H1 (cell line): Measurements from ENCODE around the gene MFRP. TPM values are rescaled to one million over a fixed set of nuclear protein-coding genes. Genes with fewer than 3 reads are reported as not detected.

Experiments used
- CTCF ChIA-PET: fragments of 300-600 bp; sonication (Branson Sonifier 250); formaldehyde crosslinking; loops from one replicate; lab custom pipeline; 2021; ENCODE audit not compliant: partially characterized antibody; lab: Charles Lee
- POLR2A ChIA-PET: fragments of 300-600 bp; sonication (Branson Sonifier 250); formaldehyde crosslinking; loops from one replicate; lab custom pipeline; 2021; ENCODE audit warnings: inconsistent platforms; ENCODE audit not compliant: partially characterized antibody; lab: Charles Lee
- DNase-seq, 2 experiments: peaks; one replicate each; pipeline versions ENCODE4 v3.0.0 to v3.0.0-alpha.2; 2010 to 2022; ENCODE audit warnings: low spot score in 2 of 2, low read depth in 1 of 2, mixed read lengths in 1 of 2
- FAIRE-seq: peaks from 2 replicates; lab custom pipeline; 2011; peaks lifted over from hg19 to GRCh38; lab: Jason Lieb, UNC
- H2AFZ ChIP-seq: 2 replicates; pipeline ENCODE4 v1.8.1; 2012; ENCODE audit warnings: low read length, inconsistent platforms
- H2AK5ac ChIP-seq: 2 replicates; pipeline ENCODE4 v1.6.1; 2013; ENCODE audit warnings: low read depth, low read length
- H2BK120ac ChIP-seq: replicated peaks from 2 replicates; pipeline ENCODE3; 2013; ENCODE audit warnings: low read depth, low read length, inconsistent platforms
- H2BK12ac ChIP-seq: 2 replicates; pipeline ENCODE4 v1.6.1; 2013; ENCODE audit warnings: low read depth, low read length
- H2BK15ac ChIP-seq: 2 replicates; pipeline ENCODE4 v1.6.1; 2013; ENCODE audit warnings: low read length
- H2BK20ac ChIP-seq: 2 replicates; pipeline ENCODE4 v1.6.1; 2013; ENCODE audit warnings: low read length
- H2BK5ac ChIP-seq: 2 replicates; pipeline ENCODE4 v1.6.1; 2013; ENCODE audit warnings: low read depth, low read length
- H3K14ac ChIP-seq: 2 replicates; pipeline ENCODE4 v1.6.1; 2013; ENCODE audit warnings: inconsistent platforms; ENCODE audit not compliant: insufficient read length
- H3K18ac ChIP-seq: 2 replicates; pipeline ENCODE4 v1.6.1; 2013; ENCODE audit warnings: low read length; ENCODE audit errors: extremely low read depth
- H3K23ac ChIP-seq: 2 replicates; pipeline ENCODE4 v1.6.1; 2013; ENCODE audit warnings: inconsistent platforms; ENCODE audit not compliant: insufficient read length
- H3K23me2 ChIP-seq: 2 replicates; pipeline ENCODE4 v1.6.1; 2013; ENCODE audit warnings: low read depth, low read length
- H3K27ac ChIP-seq: 2 replicates; pipeline ENCODE4 v1.6.1; 2011; ENCODE audit warnings: low read depth, low read length, inconsistent platforms
- H3K27me3 ChIP-seq, 4 experiments: replicated peaks in 1 of 4; 1 replicate in 1 of 4; 2 replicates in 3 of 4; pipeline versions ENCODE4 v1.6.1 to v1.8.1; 2011 to 2013; ENCODE audit warnings: low read length in 3 of 4, mild to moderate bottlenecking in 3 of 4, inconsistent platforms in 2 of 4, mixed read lengths in 2 of 4, moderate library complexity in 1 of 4; ENCODE audit not compliant: control insufficient read depth in 3 of 4, insufficient read depth in 3 of 4; ENCODE audit errors: extremely low read depth in 1 of 4
- H3K36me3 ChIP-seq, 4 experiments: 2 replicates each; pipeline versions ENCODE4 v1.6.1 to v1.8.1; 2011 to 2013; ENCODE audit warnings: mild to moderate bottlenecking in 4 of 4, low read length in 3 of 4, moderate library complexity in 2 of 4, control low read depth in 1 of 4, inconsistent platforms in 1 of 4; ENCODE audit not compliant: insufficient read depth in 4 of 4, control insufficient read depth in 2 of 4
- H3K4ac ChIP-seq: replicated peaks from 2 replicates; pipeline ENCODE3; 2013; ENCODE audit warnings: low read length, low read depth, mixed read lengths, inconsistent platforms; ENCODE audit not compliant: insufficient read length
- H3K4me1 ChIP-seq, 4 experiments: replicated peaks in 1 of 4; 1 replicate in 1 of 4; 2 replicates in 3 of 4; pipeline versions ENCODE4 v1.6.1 to v1.8.1; 2011 to 2013; ENCODE audit warnings: low read length in 3 of 4, inconsistent platforms in 2 of 4, mixed read lengths in 1 of 4; ENCODE audit not compliant: insufficient read depth in 4 of 4, control insufficient read depth in 3 of 4
- H3K4me2 ChIP-seq, 2 experiments: 2 replicates each; pipeline versions ENCODE4 v1.6.1 to v1.8.1; 2011 to 2013; ENCODE audit warnings: low read depth in 2 of 2, low read length in 2 of 2, control low read depth in 1 of 2, inconsistent platforms in 1 of 2, mild to moderate bottlenecking in 1 of 2; ENCODE audit not compliant: insufficient read depth in 1 of 2
- H3K4me3 ChIP-seq, 4 experiments: fragments of 200-600, 300-600 bp in 1 of 4; sonication (generic), shearing (Covaris generic), sonication (Bioruptor Twin) in 1 of 4; 2 replicates each; pipeline versions ENCODE4 v1.5.1 to v1.8.1; 2011 to 2016; ENCODE audit warnings: low read length in 4 of 4, low read depth in 3 of 4, control low read depth in 2 of 4, inconsistent platforms in 2 of 4, mild to moderate bottlenecking in 2 of 4, mixed read lengths in 1 of 4, moderate library complexity in 1 of 4; ENCODE audit not compliant: insufficient read depth in 2 of 4; ENCODE audit errors: extremely low read depth in 1 of 4
- H3K56ac ChIP-seq: replicated peaks from 2 replicates; pipeline ENCODE3; 2013; ENCODE audit warnings: low read depth, mild to moderate bottlenecking, mixed read lengths, low read length, inconsistent platforms; ENCODE audit not compliant: insufficient read length
- H3K79me1 ChIP-seq: 2 replicates; pipeline ENCODE4 v1.6.1; 2013; ENCODE audit warnings: low read depth, low read length, control low read depth
- H3K79me2 ChIP-seq, 2 experiments: 2 replicates each; pipeline versions ENCODE4 v1.6.1 to v1.8.1; 2012 to 2013; ENCODE audit warnings: low read length in 2 of 2, mild to moderate bottlenecking in 2 of 2, inconsistent platforms in 1 of 2; ENCODE audit not compliant: insufficient read depth in 2 of 2, control insufficient read depth in 1 of 2
- H3K9ac ChIP-seq, 4 experiments: replicated peaks in 1 of 4; 1 replicate in 1 of 4; 2 replicates in 3 of 4; pipeline versions ENCODE4 v1.6.1 to v1.8.1; 2011 to 2013; ENCODE audit warnings: low read depth in 3 of 4, low read length in 3 of 4, control low read depth in 2 of 4, mild to moderate bottlenecking in 2 of 4, moderate library complexity in 2 of 4, inconsistent platforms in 1 of 4; ENCODE audit errors: extremely low read depth in 1 of 4
- H3K9me3 ChIP-seq, 2 experiments: 2 replicates each; pipeline versions ENCODE4 v1.6.1 to v1.8.1; 2012 to 2013; ENCODE audit warnings: mild to moderate bottlenecking in 2 of 2, moderate library complexity in 2 of 2, control low read depth in 1 of 2, inconsistent platforms in 1 of 2, low read depth in 1 of 2, low read length in 1 of 2, mixed read lengths in 1 of 2; ENCODE audit not compliant: insufficient read depth in 2 of 2
- H4K20me1 ChIP-seq, 2 experiments: replicated peaks in 1 of 2; 2 replicates each; pipeline versions ENCODE3 to v1.8.1; 2011 to 2013; ENCODE audit warnings: inconsistent platforms in 2 of 2, low read length in 2 of 2, mild to moderate bottlenecking in 1 of 2; ENCODE audit not compliant: insufficient read depth in 2 of 2, control insufficient read depth in 1 of 2
- H4K5ac ChIP-seq: 2 replicates; pipeline ENCODE4 v1.6.1; 2013; ENCODE audit warnings: low read length, low read depth, mixed read lengths, inconsistent platforms; ENCODE audit not compliant: insufficient read length
- H4K8ac ChIP-seq: 2 replicates; pipeline ENCODE4 v1.8.0; 2013; ENCODE audit warnings: mild to moderate bottlenecking, moderate library complexity, low read length, inconsistent platforms; ENCODE audit not compliant: insufficient read depth; ENCODE audit errors: extremely low read depth
- H4K91ac ChIP-seq: replicated peaks from 2 replicates; pipeline ENCODE3; 2013; ENCODE audit warnings: low read length, mixed read lengths, inconsistent platforms; ENCODE audit not compliant: insufficient read length
- ASH2L ChIP-seq: fragments of 200-600, 300-600 bp; sonication (generic); IDR thresholded peaks from one replicate; pipeline ENCODE4 v1.7.1; 2017; ENCODE audit warnings: low read length
- CBX5 ChIP-seq: fragments of 300-800, 300-1000 bp; sonication (generic); IDR thresholded peaks from 2 replicates; pipeline ENCODE4 v1.7.1; 2016; ENCODE audit warnings: antibody characterized with exemption, low read length, low read depth
- CEBPB ChIP-seq: IDR thresholded peaks from 2 replicates; pipeline ENCODE4 v1.6.1; 2012; ENCODE audit warnings: low read depth, low read length
- KDM5A ChIP-seq: fragments of 200-600 bp; IDR thresholded peaks from 2 replicates; pipeline ENCODE4 v1.7.1; 2012; ENCODE audit warnings: mild to moderate bottlenecking, low read length, inconsistent platforms, mixed read lengths
- POLR2A ChIP-seq, 2 experiments: IDR thresholded peaks; 1 replicate in 1 of 2; 2 replicates in 1 of 2; pipeline ENCODE4 v1.6.1; 2011; ENCODE audit warnings: low read depth in 2 of 2, low read length in 2 of 2, mild to moderate bottlenecking in 2 of 2; ENCODE audit errors: control extremely low read depth in 1 of 2
- RAD21 ChIP-seq, 2 experiments: IDR thresholded peaks in 1 of 2; conservative IDR thresholded peaks in 1 of 2; 2 replicates each; pipeline ENCODE4 v1.6.1; 2011; ENCODE audit warnings: low read depth in 2 of 2, low read length in 2 of 2, improper control_type of control experiment in 1 of 2, inconsistent platforms in 1 of 2, mild to moderate bottlenecking in 1 of 2, moderate library complexity in 1 of 2
- SP2 ChIP-seq: IDR thresholded peaks from 2 replicates; pipeline ENCODE4 v1.6.1; 2012; ENCODE audit warnings: mild to moderate bottlenecking, low read length, inconsistent platforms
- TCF12 ChIP-seq: IDR thresholded peaks from 2 replicates; pipeline ENCODE4 v1.6.1; 2011; ENCODE audit warnings: low read depth, mild to moderate bottlenecking, low read length
- WGBS, 2 experiments: shearing (Covaris generic) in 1 of 2; methylation state at CpG; one replicate each; pipeline versions ENCODE4 v1.1.6 to v1.1.7; 2013 to 2015; ENCODE audit warnings: low lambda C conversion rate in 2 of 2, mixed read lengths in 2 of 2, inconsistent platforms in 1 of 2, low coverage in 1 of 2, missing lambda C conversion rate in 1 of 2; ENCODE audit not compliant: insufficient replicate concordance in 2 of 2, insufficient coverage in 1 of 2, insufficient read length in 1 of 2; ENCODE audit errors: extremely low coverage in 1 of 2, missing lambda C conversion rate in 1 of 2; 5-methylcytosine and 5-hydroxymethylcytosine counted together
- polyA plus RNA-seq, 7 experiments: library from polyadenylated mRNA; depleted of rRNA in 3 of 7; stranded (reverse) in 5 of 7; unstranded in 2 of 7; fragments of >200 nt in 5 of 7; fragments of 200-250 nt in 2 of 7; gene quantifications; 1 replicate in 5 of 7; 2 replicates in 1 of 7; 4 replicates in 1 of 7; pipeline versions ENCODE4 v1.2.1 to v1.2.3, GENCODE V29; 2011 to 2013; ENCODE audit warnings: missing spikeins in 2 of 7, mixed read lengths in 2 of 7
- total RNA-seq: library from RNA; stranded (reverse); fragmentation: NEBNext Ultra II Directional; extraction: Animal tissue kit (Norgen Biotek cat#: 25700); gene quantifications from 2 replicates; pipeline ENCODE4 v1.2.1, GENCODE V29; 2021
- TF ChIP-seq, protein P1 (sequence below): IDR thresholded peaks from 2 replicates; pipeline ENCODE4 v1.6.1; 2012; ENCODE audit warnings: inconsistent platforms
- TF ChIP-seq, protein P2 (sequence below), 3 experiments: IDR thresholded peaks; 1 replicate in 2 of 3; 2 replicates in 1 of 3; pipeline versions ENCODE4 v1.5.1 to v1.6.1; 2011; ENCODE audit warnings: low read length in 3 of 3, mild to moderate bottlenecking in 3 of 3, inconsistent platforms in 2 of 3, low read depth in 1 of 3, moderate library complexity in 1 of 3; ENCODE audit not compliant: insufficient read depth in 1 of 3; ENCODE audit errors: control extremely low read depth in 1 of 3
- TF ChIP-seq, protein P3 (sequence below): IDR thresholded peaks from 2 replicates; pipeline ENCODE4 v1.6.1; 2012; ENCODE audit warnings: inconsistent platforms

MFRP gene
- total and polyA plus RNA-seq, 2 of the 8 experiments (the other 6 are each of a cell fraction or from before 2014, with no cell fraction given) = 0.02 TPM; not detected in 1

DNA sequence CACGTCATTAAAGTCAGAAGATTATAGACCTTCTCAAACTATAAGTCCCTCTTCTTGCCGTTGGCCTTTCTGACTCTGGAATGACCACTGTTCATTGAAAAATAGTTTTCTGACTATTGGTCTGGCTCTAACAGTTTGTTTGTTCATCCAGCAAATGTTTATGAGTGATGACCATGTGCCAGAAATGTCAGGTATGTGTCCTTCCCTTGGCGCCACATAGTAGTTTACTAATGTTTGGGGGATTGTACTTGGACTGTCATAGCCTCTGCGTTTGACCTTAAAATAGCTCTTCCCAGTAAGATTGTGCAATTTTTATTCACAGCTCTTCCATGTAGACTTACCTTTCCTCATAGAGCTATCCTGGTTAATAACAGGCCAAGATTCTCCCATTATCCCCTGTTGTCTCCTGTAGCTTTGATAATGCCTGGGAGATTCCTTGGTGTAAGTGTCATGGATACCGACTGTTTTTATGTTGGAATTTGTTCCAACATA, 43.2 kb downstream of the MFRP start:
- Histone ChIP-seq H2BK20ac (no peak overlapping the region), H4K20me1 (peaks cover 6 to 10% of the 10 kb centered on the region in 2 experiments), H3K23me2 (no peaks in the 10 kb centered on the region), H2AK5ac (no peak overlapping the region), H3K23ac (no peak overlapping the region), H3K4me2 (no peak overlapping the region), H4K91ac (no peak overlapping the region), H3K27ac (no peak overlapping the region), H3K14ac (no peak overlapping the region), H3K27me3 (no peaks in the 10 kb centered on the region), H3K9me3 (no peaks in the 10 kb centered on the region), H3K79me1 (no peaks in the 10 kb centered on the region; the same call in 1 of the 2 replicates), H2BK15ac (no peak overlapping the region), H2AFZ (no peak overlapping the region), H4K5ac (no peak overlapping the region), H2BK12ac (no peak overlapping the region), H3K4ac (no peak overlapping the region), H3K4me1 (no peaks in the 10 kb centered on the region), H3K4me3 (no peak overlapping the region), H3K9ac (no peak overlapping the region), H4K8ac (no peak overlapping the region), H3K36me3 (peaks cover 22 to 64% (median 45%) of the 10 kb centered on the region in 4 experiments), H2BK5ac (no peak overlapping the region), H2BK120ac (no peak overlapping the region), H3K79me2 (no peaks in the 10 kb centered on the region), H3K56ac (no peak overlapping the region), H3K18ac (no peak overlapping the region)
- TF ChIP-seq RAD21 (IDR thresholded peaks at IDR 0.05 in 1 of 2, conservative IDR thresholded peaks at IDR 0.05 in 1 of 2; ENCODE audit: low read depth in 2 of 2, low read length in 2 of 2) = no peak
- TF ChIP-seq CBX5 = no peak
- no peak for TF ChIP-seq SP2
- no peak for TF ChIP-seq POLR2A (IDR thresholded peaks at IDR 0.05; ENCODE audit: control extremely low read depth in 1 of 2, low read depth in 2 of 2, low read length in 2 of 2)
- TF ChIP-seq, protein P1, sequence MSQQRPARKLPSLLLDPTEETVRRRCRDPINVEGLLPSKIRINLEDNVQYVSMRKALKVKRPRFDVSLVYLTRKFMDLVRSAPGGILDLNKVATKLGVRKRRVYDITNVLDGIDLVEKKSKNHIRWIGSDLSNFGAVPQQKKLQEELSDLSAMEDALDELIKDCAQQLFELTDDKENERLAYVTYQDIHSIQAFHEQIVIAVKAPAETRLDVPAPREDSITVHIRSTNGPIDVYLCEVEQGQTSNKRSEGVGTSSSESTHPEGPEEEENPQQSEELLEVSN = no peak
- TF ChIP-seq, protein P2, sequence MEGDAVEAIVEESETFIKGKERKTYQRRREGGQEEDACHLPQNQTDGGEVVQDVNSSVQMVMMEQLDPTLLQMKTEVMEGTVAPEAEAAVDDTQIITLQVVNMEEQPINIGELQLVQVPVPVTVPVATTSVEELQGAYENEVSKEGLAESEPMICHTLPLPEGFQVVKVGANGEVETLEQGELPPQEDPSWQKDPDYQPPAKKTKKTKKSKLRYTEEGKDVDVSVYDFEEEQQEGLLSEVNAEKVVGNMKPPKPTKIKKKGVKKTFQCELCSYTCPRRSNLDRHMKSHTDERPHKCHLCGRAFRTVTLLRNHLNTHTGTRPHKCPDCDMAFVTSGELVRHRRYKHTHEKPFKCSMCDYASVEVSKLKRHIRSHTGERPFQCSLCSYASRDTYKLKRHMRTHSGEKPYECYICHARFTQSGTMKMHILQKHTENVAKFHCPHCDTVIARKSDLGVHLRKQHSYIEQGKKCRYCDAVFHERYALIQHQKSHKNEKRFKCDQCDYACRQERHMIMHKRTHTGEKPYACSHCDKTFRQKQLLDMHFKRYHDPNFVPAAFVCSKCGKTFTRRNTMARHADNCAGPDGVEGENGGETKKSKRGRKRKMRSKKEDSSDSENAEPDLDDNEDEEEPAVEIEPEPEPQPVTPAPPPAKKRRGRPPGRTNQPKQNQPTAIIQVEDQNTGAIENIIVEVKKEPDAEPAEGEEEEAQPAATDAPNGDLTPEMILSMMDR (IDR thresholded peaks at IDR 0.05; ENCODE audit: control extremely low read depth in 1 of 3, insufficient read depth in 1 of 3, low read depth in 1 of 3, low read length in 3 of 3) = no peak
- no peak for TF ChIP-seq KDM5A
- no peak for TF ChIP-seq TCF12
- TF ChIP-seq, protein P3, sequence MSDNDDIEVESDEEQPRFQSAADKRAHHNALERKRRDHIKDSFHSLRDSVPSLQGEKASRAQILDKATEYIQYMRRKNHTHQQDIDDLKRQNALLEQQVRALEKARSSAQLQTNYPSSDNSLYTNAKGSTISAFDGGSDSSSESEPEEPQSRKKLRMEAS = no peak
- no peak for TF ChIP-seq CEBPB
- TF ChIP-seq ASH2L = no peak
- DNase-seq (no peak), FAIRE-seq (no peak)
- 85% methylated on average over 5 of the region's 5 CpGs; no CpG with 5 or more reads in 1 of the 2 experiments for whole genome bisulfite sequencing, 2 experiments
- POLR2A ChIA-PET = interaction anchor here (1.2 to 2.2 kb wide), 3 partner anchors 12 to 36 kb away, joined by 3 to 5 read pairs (median 4); no protein-coding TSS in a partner anchor
- CTCF ChIA-PET = interaction anchor here (1.6 to 13.8 kb wide), 3 partner anchors 11 to 21 kb away, joined by 7 to 174 read pairs (median 11); no protein-coding TSS in a partner anchor
